B cell (primary cell): ENCODE results near the gene GATAD2B.

Experiments used
- EZH2 ChIP-seq: IDR thresholded peaks from 2 replicates; pipeline ENCODE4 v1.6.1; 2012; ENCODE audit warnings: borderline replicate concordance, low read depth, mild to moderate bottlenecking, moderate library complexity, low read length; ENCODE audit not compliant: insufficient read depth, poor library complexity, severe bottlenecking
- TF ChIP-seq, protein P1 (sequence below): fragments of 200-600 bp; IDR thresholded peaks from one replicate; pipeline ENCODE4 v1.8.0; 2022; ENCODE audit warnings: antibody characterized with exemption, mild to moderate bottlenecking

DNA sequence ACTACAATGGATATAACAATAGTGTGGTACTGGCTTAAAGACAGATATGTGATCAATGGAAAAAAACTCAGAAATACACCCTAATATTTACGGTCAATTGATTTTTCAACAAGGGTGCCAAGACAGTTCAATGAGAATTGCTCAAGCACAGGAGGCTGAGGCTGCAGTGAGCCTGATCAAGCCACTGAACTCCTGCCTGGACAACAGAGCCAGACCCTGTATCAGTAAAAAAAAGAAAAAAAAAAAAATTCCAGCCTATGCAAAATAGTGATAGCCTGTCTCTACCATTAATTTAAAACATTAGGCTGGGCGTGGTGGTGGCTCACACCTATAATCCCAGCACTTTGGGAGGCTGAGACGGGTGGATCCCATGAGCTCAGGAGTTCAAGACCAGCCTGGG lies 77.6 kb downstream of the GATAD2B start:
- TF ChIP-seq, protein P1, sequence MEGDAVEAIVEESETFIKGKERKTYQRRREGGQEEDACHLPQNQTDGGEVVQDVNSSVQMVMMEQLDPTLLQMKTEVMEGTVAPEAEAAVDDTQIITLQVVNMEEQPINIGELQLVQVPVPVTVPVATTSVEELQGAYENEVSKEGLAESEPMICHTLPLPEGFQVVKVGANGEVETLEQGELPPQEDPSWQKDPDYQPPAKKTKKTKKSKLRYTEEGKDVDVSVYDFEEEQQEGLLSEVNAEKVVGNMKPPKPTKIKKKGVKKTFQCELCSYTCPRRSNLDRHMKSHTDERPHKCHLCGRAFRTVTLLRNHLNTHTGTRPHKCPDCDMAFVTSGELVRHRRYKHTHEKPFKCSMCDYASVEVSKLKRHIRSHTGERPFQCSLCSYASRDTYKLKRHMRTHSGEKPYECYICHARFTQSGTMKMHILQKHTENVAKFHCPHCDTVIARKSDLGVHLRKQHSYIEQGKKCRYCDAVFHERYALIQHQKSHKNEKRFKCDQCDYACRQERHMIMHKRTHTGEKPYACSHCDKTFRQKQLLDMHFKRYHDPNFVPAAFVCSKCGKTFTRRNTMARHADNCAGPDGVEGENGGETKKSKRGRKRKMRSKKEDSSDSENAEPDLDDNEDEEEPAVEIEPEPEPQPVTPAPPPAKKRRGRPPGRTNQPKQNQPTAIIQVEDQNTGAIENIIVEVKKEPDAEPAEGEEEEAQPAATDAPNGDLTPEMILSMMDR = no peak
- no peak for TF ChIP-seq EZH2
